Hepatocyte (in vitro differentiated cells): ENCODE measurements around the gene SEMA5A. TPM values are rescaled to one million over a fixed set of nuclear protein-coding genes. Genes with fewer than 3 reads are reported as not detected.

Source experiments
- DNase-seq: peaks from one replicate; pipeline ENCODE4 v3.0.0-alpha.2; 2016; ENCODE audit warnings: low spot score
- H2AFZ ChIP-seq: fragments of 200-600 bp; sonication (generic); 2 replicates; pipeline ENCODE4 v1.6.0; 2016; ENCODE audit warnings: antibody characterized with exemption, mild to moderate bottlenecking
- H3K27ac ChIP-seq: fragments of 200-600 bp; sonication (generic); 2 replicates; pipeline ENCODE4 v1.5.1; 2016; ENCODE audit warnings: mild to moderate bottlenecking
- H3K27me3 ChIP-seq: fragments of 200-600 bp; sonication (generic); 2 replicates; pipeline ENCODE4 v1.6.1; 2016
- H3K36me3 ChIP-seq: fragments of 200-600 bp; sonication (generic); replicated peaks from 2 replicates; pipeline ENCODE4 v1.5.1; 2016; ENCODE audit warnings: low read depth; ENCODE audit not compliant: insufficient read depth
- H3K4me1 ChIP-seq: fragments of 200-600 bp; sonication (generic); 2 replicates; pipeline ENCODE4 v1.5.1; 2016; ENCODE audit warnings: mild to moderate bottlenecking, moderate library complexity; ENCODE audit not compliant: insufficient read depth
- H3K4me2 ChIP-seq: fragments of 200-600 bp; sonication (generic); 2 replicates; pipeline ENCODE4 v1.6.0; 2016
- H3K4me3 ChIP-seq: fragments of 200-600 bp; sonication (generic); 2 replicates; pipeline ENCODE4 v1.5.1; 2016; ENCODE audit warnings: mild to moderate bottlenecking
- H3K79me2 ChIP-seq: fragments of 200-600 bp; sonication (generic); 2 replicates; pipeline ENCODE4 v1.6.0; 2017; ENCODE audit warnings: mild to moderate bottlenecking
- H3K9me2 ChIP-seq: fragments of 200-600 bp; sonication (generic); replicated peaks from 2 replicates; pipeline ENCODE4 v1.6.0; 2017; ENCODE audit warnings: mild to moderate bottlenecking; ENCODE audit not compliant: insufficient read depth
- H3K9me3 ChIP-seq: fragments of 200-600 bp; sonication (generic); 2 replicates; pipeline ENCODE4 v1.5.1; 2016; ENCODE audit warnings: low read depth, mild to moderate bottlenecking
- H4K20me1 ChIP-seq: fragments of 200-600 bp; sonication (generic); 2 replicates; pipeline ENCODE4 v1.6.0; 2016; ENCODE audit warnings: mild to moderate bottlenecking; ENCODE audit not compliant: insufficient read depth, poor library complexity, severe bottlenecking
- CTCF ChIP-seq: fragments of 200-600 bp; sonication (generic); IDR thresholded peaks from 2 replicates; pipeline ENCODE4 v1.5.1; 2016; ENCODE audit warnings: antibody characterized with exemption, mild to moderate bottlenecking; ENCODE audit not compliant: poor library complexity
- EZH2 ChIP-seq: fragments of 200-600 bp; sonication (generic); IDR thresholded peaks from 2 replicates; pipeline ENCODE4 v1.6.1; 2016; ENCODE audit warnings: antibody characterized with exemption, mild to moderate bottlenecking, borderline replicate concordance
- EZH2phosphoT487 ChIP-seq: fragments of 200-600 bp; sonication (generic); IDR thresholded peaks from one replicate; pipeline ENCODE4 v1.6.1; 2018; ENCODE audit warnings: antibody characterized with exemption, mild to moderate bottlenecking, low read depth, moderate library complexity; ENCODE audit not compliant: unreplicated experiment, severe bottlenecking
- WGBS: methylation state at CpG from one replicate; pipeline ENCODE4 v1.1.6; 2016; ENCODE audit warnings: low lambda C conversion rate; ENCODE audit errors: missing lambda C conversion rate; 5-methylcytosine and 5-hydroxymethylcytosine counted together
- polyA plus RNA-seq: library from polyadenylated mRNA; unstranded; fragments of >200 nt; fragmentation: Nextera tagmentation; extraction: Ambion mirVana; gene quantifications from 2 replicates; pipeline ENCODE4 v1.2.1, GENCODE V29; 2016
- total RNA-seq: library from RNA; depleted of rRNA; stranded (reverse); fragments of >200 nt; gene quantifications from 2 replicates; pipeline ENCODE4 v1.2.3, GENCODE V29; 2014

Gene SEMA5A
- total and polyA plus RNA-seq, 2 experiments from 2014 or later: 10.7 to 21.7 TPM

GRCh38 chr5:9455826-9456434 lies 89.9 kb downstream of the SEMA5A start:
- Histone ChIP-seq H3K79me2 (no peaks in the 10 kb centered on the region), H3K4me3 (no peak overlapping the region), H3K9me3 (peaks cover 6% of the 10 kb centered on the region), H3K27me3 (no peaks in the 10 kb centered on the region), H3K4me2 (peak overlapping the region; percentile 29), H3K4me1 (peaks cover 11% of the 10 kb centered on the region), H3K36me3 (no peaks in the 10 kb centered on the region), H4K20me1 (no peaks in the 10 kb centered on the region), H3K27ac (peak overlapping the region; percentile 76), H2AFZ (no peak overlapping the region), H3K9me2 (no peaks in the 10 kb centered on the region)
- TF ChIP-seq CTCF: no peak
- TF ChIP-seq EZH2phosphoT487: no peak
- no peak for TF ChIP-seq EZH2
- WGBS: 57% methylated on average over 4 of the region's 4 CpGs
- no peak for DNase-seq

- Histone ChIP-seq H3K79me2 (no peaks in the 10 kb centered on the region), H2AFZ (no peak overlapping the region), H4K20me1 (no peaks in the 10 kb centered on the region), H3K4me2 (peak overlapping the region; percentile 35), H3K9me3 (peaks cover 6% of the 10 kb centered on the region), H3K4me3 (no peak overlapping the region), H3K27ac (peak overlapping the region; percentile 88), H3K9me2 (no peaks in the 10 kb centered on the region), H3K27me3 (no peaks in the 10 kb centered on the region), H3K36me3 (no peaks in the 10 kb centered on the region), H3K4me1 (peaks cover 11% of the 10 kb centered on the region)
- TF ChIP-seq CTCF (no peak), EZH2 (no peak), EZH2phosphoT487 (no peak)
- no peak for DNase-seq
- 54% methylated on average over 3 of the region's 3 CpGs for WGBS
Measured at GRCh38 chr5:9454491-9454890, 91.4 kb downstream of the SEMA5A start.

- Histone ChIP-seq H3K4me1 (peaks cover 11% of the 10 kb centered on the region), H3K9me3 (peaks cover 6% of the 10 kb centered on the region), H2AFZ (no peak overlapping the region), H4K20me1 (no peaks in the 10 kb centered on the region), H3K79me2 (peaks cover 3% of the 10 kb centered on the region), H3K9me2 (no peaks in the 10 kb centered on the region), H3K4me3 (no peak overlapping the region), H3K4me2 (peak overlapping the region; percentile 35), H3K36me3 (no peaks in the 10 kb centered on the region), H3K27ac (peak overlapping the region; percentile 88), H3K27me3 (no peaks in the 10 kb centered on the region)
- 40% methylated on average over 4 of the region's 4 CpGs for WGBS
- DNase-seq: peak; percentile 56
- TF ChIP-seq EZH2 (no peak), CTCF (no peak), EZH2phosphoT487 (no peak)
Measured at GRCh38 chr5:9454012-9454481, 91.8 kb downstream of the SEMA5A start.
